Measurements from ENCODE around the gene CPA1. TPM values are rescaled to one million over a fixed set of nuclear protein-coding genes. Genes with fewer than 3 reads are reported as not detected.

Gene CPA1
- total and polyA plus RNA-seq, 2 donors from 2014 or later, result 0.50 to 1.1 TPM

- intact Hi-C loops (cut with DNase I), result no loop called here
- FAIRE-seq (no peak), DNase-seq (peak in 3 of 5 donors; percentile 47 to 91 (median 59))
- Histone ChIP-seq H3K4me3 (ENCODE audit: low read length in 3 of 3) (no peak overlapping the region), H3K9me3 (ENCODE audit: control insufficient read depth in 2 of 3, insufficient read depth in 1 of 3, low read length in 3 of 3) (peaks cover 0 to 10% (median 2%) of the 10 kb centered on the region in 3 donors), H3K4me1 (ENCODE audit: control insufficient read depth in 2 of 3, insufficient read depth in 2 of 3, low read depth in 1 of 3, low read length in 3 of 3) (peaks cover 7 to 12% (median 8%) of the 10 kb centered on the region in 3 donors), H3K9ac (ENCODE audit: low read length in 3 of 3) (no peak overlapping the region), H3K36me3 (ENCODE audit: control insufficient read depth in 2 of 3, insufficient read depth in 3 of 3, low read length in 3 of 3) (no peaks in the 10 kb centered on the region), H3K27me3 (ENCODE audit: control insufficient read depth, insufficient read depth, low read length) (no peaks in the 10 kb centered on the region), H3K27ac (ENCODE audit: low read depth in 2 of 2, low read length in 2 of 2) (peak overlapping the region; percentile 38 to 82)
- TF ChIP-seq CTCF (IDR thresholded peaks at IDR 0.05; ENCODE audit: borderline replicate concordance, extremely low read depth, insufficient read depth), result no peak
Measured at GRCh38 chr7:130356876-130357611, 23.2 kb upstream of the CPA1 start.

- Histone ChIP-seq H3K36me3 (ENCODE audit: control insufficient read depth in 2 of 3, insufficient read depth in 3 of 3, low read length in 3 of 3) (no peaks in the 10 kb centered on the region), H3K4me3 (ENCODE audit: low read length in 3 of 3) (no peak overlapping the region), H3K9me3 (ENCODE audit: control insufficient read depth in 2 of 3, insufficient read depth in 1 of 3, low read length in 3 of 3) (peaks cover 0 to 10% (median 2%) of the 10 kb centered on the region in 3 donors), H3K27me3 (ENCODE audit: control insufficient read depth, insufficient read depth, low read length) (no peaks in the 10 kb centered on the region), H3K4me1 (ENCODE audit: control insufficient read depth in 2 of 3, insufficient read depth in 2 of 3, low read depth in 1 of 3, low read length in 3 of 3) (peaks cover 7 to 15% (median 8%) of the 10 kb centered on the region in 3 donors), H3K9ac (ENCODE audit: low read length in 3 of 3) (no peak overlapping the region), H3K27ac (ENCODE audit: low read depth in 2 of 2, low read length in 2 of 2) (no peak overlapping the region)
- TF ChIP-seq CTCF (IDR thresholded peaks at IDR 0.05; ENCODE audit: borderline replicate concordance, extremely low read depth, insufficient read depth), result no peak
- FAIRE-seq (no peak), DNase-seq (no peak)
- intact Hi-C loops (cut with DNase I), result no loop called here
Measured at GRCh38 chr7:130358471-130358870, 21.8 kb upstream of the CPA1 start.

GRCh38 chr7:130359276-130359857, 20.9 kb upstream of the CPA1 start:
- Histone ChIP-seq H3K9ac (ENCODE audit: low read length in 3 of 3) (no peak overlapping the region), H3K27me3 (ENCODE audit: control insufficient read depth, insufficient read depth, low read length) (no peaks in the 10 kb centered on the region), H3K9me3 (ENCODE audit: control insufficient read depth in 2 of 3, insufficient read depth in 1 of 3, low read length in 3 of 3) (peaks cover 0 to 10% (median 2%) of the 10 kb centered on the region in 3 donors), H3K36me3 (ENCODE audit: control insufficient read depth in 2 of 3, insufficient read depth in 3 of 3, low read length in 3 of 3) (no peaks in the 10 kb centered on the region), H3K27ac (ENCODE audit: low read depth in 2 of 2, low read length in 2 of 2) (no peak overlapping the region), H3K4me3 (ENCODE audit: low read length in 3 of 3) (no peak overlapping the region), H3K4me1 (ENCODE audit: control insufficient read depth in 2 of 3, insufficient read depth in 2 of 3, low read depth in 1 of 3, low read length in 3 of 3) (peaks cover 7 to 15% (median 8%) of the 10 kb centered on the region in 3 donors)
- TF ChIP-seq CTCF (IDR thresholded peaks at IDR 0.05; ENCODE audit: borderline replicate concordance, extremely low read depth, insufficient read depth), result no peak
- intact Hi-C loops (cut with DNase I), result no loop called here
- no peak for DNase-seq
- FAIRE-seq, result no peak

All from kidney (tissue), 14 donors.